OCI-LY3 (cell line): ENCODE results near the gene CLCN2.

Source experiments
- CTCF ChIP-seq: fragments of 200-600, 300-600 bp; sonication (generic); IDR thresholded peaks from 2 replicates; pipeline ENCODE4 v1.5.1; 2014; ENCODE audit warnings: antibody characterized with exemption, low read length, low read depth
- EZH2phosphoT487 ChIP-seq: fragments of 200-600 bp; shearing (Covaris generic); IDR thresholded peaks from 2 replicates; pipeline ENCODE4 v1.6.1; 2018; ENCODE audit warnings: antibody characterized with exemption, mixed run types, low read depth

- TF ChIP-seq CTCF (no peak), EZH2phosphoT487 (no peak)
Measured at GRCh38 chr3:184383033-184383740, 21.8 kb upstream of the CLCN2 start.
